Astrocyte of the cerebellum (primary cell): Measurements from ENCODE around the gene PDZD2.

Experiments used
- DNase-seq: peaks from one replicate; pipeline ENCODE4 v3.0.0-alpha.2; 2011; ENCODE audit warnings: low read depth
- H3K4me3 ChIP-seq: 2 replicates; pipeline ENCODE4 v1.5.1; 2011; ENCODE audit warnings: mild to moderate bottlenecking, low read depth, low read length, moderate library complexity
- CTCF ChIP-seq: IDR thresholded peaks from 2 replicates; pipeline ENCODE4 v1.5.1; 2012; ENCODE audit warnings: low read length, low read depth, moderate library complexity, mild to moderate bottlenecking; ENCODE audit errors: missing control alignments
- in situ Hi-C: cut with HindIII; loops from 2 replicates; pipeline ENCODE4 v1.10.0; 2017; ENCODE audit warnings: low sequenced_read_pairs

PDZD2 gene

GRCh38 chr5:31805785-31806400 lies 167.0 kb downstream of the PDZD2 start:
- no peak for DNase-seq
- H3K4me3 ChIP-seq: no peak overlapping the region
- TF ChIP-seq CTCF: no peak
- in situ Hi-C loops: loop anchor here (25.0 kb wide), 1 partner anchor 219 kb away; no protein-coding TSS in a partner anchor

- TF ChIP-seq CTCF: no peak
- in situ Hi-C loops: loop anchor here (25.0 kb wide), 1 partner anchor 219 kb away; no protein-coding TSS in a partner anchor
- DNase-seq: no peak
- H3K4me3 ChIP-seq: no peak overlapping the region
Measured at GRCh38 chr5:31806561-31806960, 167.6 kb downstream of the PDZD2 start.

GRCh38 chr5:31807789-31808540 lies 169.0 kb downstream of the PDZD2 start:
- in situ Hi-C loops: loop anchor here (25.0 kb wide), 1 partner anchor 221 kb away; no protein-coding TSS in a partner anchor
- no peak for DNase-seq
- TF ChIP-seq CTCF: no peak
- H3K4me3 ChIP-seq: no peak overlapping the region

DNA sequence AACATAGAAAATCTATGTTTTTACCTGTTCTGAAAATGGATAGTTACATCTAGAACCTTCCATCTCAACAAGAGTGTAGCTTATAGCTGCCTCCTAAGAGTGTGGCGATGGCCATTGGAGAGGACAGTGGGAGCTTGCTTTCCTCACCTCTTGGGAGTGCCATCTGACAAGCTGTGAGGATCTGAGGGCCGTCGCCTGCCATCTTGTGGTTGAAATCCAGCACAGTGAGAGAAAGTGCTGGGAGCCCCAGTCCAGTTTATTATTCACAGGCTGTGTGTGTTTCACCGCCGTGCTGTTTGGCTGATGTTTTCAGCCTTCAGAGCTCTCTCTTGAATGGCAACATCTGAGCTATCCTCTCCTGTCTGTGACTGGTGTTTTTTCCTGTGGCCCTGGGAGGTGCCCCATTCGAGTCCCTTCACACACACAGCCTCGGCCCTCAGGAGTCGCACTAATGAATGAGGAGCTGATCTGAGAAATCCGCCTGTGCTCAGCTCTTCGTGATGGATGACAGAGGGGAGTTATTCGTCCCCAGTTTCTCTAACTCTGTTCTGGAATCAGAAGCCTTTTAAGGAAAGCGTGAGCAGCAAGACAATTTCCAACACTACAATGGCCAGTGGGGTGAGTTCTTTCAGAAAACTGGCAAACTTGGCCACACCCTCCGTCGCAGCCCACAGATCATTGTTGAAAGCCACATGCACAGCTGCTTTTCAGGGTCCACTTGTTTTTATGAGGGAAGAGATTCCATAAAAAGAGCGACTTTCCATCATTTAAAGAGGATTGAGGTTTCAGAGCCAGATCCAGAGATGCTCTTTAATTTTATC lies 170.3 kb downstream of the PDZD2 start:
- TF ChIP-seq CTCF: peak; percentile 80
- DNase-seq: peak; percentile 66
- in situ Hi-C loops: loop anchor here (25.0 kb wide), 1 partner anchor 222 kb away; no protein-coding TSS in a partner anchor
- H3K4me3 ChIP-seq: no peak overlapping the region

DNA sequence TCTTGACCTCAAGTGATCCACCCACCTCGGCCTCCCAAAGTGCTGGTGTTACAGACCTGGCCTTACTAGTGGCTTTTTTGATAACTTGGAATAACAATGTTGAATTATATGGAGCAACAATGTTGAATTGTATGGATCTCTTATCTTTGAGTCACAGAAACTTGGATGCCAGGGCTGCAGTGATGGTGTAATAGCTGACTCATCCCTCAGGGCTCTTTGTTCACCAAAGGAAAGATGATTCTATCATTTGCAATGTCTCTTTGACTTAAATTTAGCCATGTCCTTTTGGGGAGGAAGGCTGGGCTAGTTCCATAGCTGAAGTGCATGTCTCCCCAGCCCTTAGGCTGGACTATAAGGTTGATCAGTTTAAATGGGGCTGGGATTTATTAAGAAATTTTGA lies 172.3 kb downstream of the PDZD2 start:
- DNase-seq: peak; percentile 65
- in situ Hi-C loops: loop anchor here (25.0 kb wide), 1 partner anchor 224 kb away; no protein-coding TSS in a partner anchor
- H3K4me3 ChIP-seq: no peak overlapping the region
- no peak for TF ChIP-seq CTCF

- no peak for TF ChIP-seq CTCF
- no peak overlapping the region for H3K4me3 ChIP-seq
- in situ Hi-C loops: loop anchor here (25.0 kb wide), 1 partner anchor 228 kb away; no protein-coding TSS in a partner anchor
Measured at GRCh38 chr5:31815376-31815775, 176.4 kb downstream of the PDZD2 start.

More at GRCh38 chr5:31815376-31815775, 176.4 kb downstream of the PDZD2 start:
- no peak for DNase-seq
